GM19372 (cell line): Measurements from ENCODE around the gene PDP2.
"Not testable (repeated sequence)": the region's sequence is repeated elsewhere in the genome, so short reads cannot be mapped to it uniquely, and the experiment has no call there.

Source experiments
- ATAC-seq: cut with Tn5 transposase; IDR thresholded peaks from one replicate; pipeline ENCODE4 v1.9.1; 2021; ENCODE audit warnings: mild to moderate bottlenecking, low read depth, moderate library complexity; ENCODE audit not compliant: unreplicated experiment

Gene PDP2

GRCh38 chr16:66932076-66932475 lies 51.8 kb downstream of the PDP2 start:
- no peak for ATAC-seq

DNA sequence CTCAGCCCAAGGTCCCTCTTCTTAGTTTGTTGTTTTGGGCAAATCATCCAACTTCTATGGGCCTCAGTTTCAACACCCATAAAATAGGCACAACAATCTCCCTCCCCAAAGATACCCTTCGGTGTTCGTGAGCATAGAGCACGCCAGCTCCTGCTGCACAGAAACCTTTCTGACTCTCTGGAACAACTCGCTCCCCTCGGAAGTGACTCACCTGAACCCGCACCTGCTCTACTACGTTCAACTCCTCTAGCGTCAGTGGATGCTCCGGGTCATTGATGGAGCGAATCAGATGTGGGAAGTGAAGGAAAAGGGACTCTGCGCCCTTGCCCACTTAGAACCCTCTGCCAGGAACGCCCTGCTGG lies 53.4 kb downstream of the PDP2 start:
- ATAC-seq = no peak

GRCh38 chr16:66934138-66934838 lies 54.0 kb downstream of the PDP2 start, which contains the start of gene CIAO2B:
TSS of gene CIAO2B (minus strand) at chr16:66934402. CDS start at chr16:66934364, 38 bp downstream.
- ATAC-seq = peak; percentile 82

DNA sequence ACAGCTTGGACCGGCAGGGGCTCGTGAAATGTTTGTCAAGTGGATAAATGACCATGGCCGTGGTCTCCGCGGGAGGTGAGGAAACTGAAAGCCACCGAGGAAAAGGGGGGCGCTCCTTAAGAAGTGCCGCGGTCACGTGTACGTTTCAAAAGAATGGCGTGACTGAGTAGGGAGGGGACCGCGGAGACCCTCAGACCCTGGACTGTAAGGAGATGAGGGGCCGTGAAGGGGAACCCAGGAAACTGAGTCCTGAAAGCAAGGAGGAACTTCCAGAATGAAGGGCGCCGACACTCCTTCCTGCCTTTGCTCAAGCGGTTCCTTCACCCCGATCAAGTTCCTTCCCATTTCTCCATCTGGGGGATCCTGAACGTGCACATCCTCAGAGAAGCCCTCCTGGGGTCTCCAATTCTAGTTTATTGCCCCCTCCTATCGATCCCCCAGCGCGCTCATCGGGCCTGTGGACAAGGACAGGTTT lies 54.6 kb downstream of the PDP2 start:
- not testable (repeated sequence) for ATAC-seq

GRCh38 chr16:66935314-66936011 lies 55.1 kb downstream of the PDP2 start, which contains the start of gene CES2:
TSS of gene CES2 (plus strand) at chr16:66935516. CDS start at chr16:66935636, 120 bp downstream.
- no peak for ATAC-seq

GRCh38 chr16:66936462-66936861 lies 56.1 kb downstream of the PDP2 start:
- no peak for ATAC-seq

GRCh38 chr16:66936889-66937554 lies 56.7 kb downstream of the PDP2 start:
- ATAC-seq = no peak

- ATAC-seq = no peak
Measured at GRCh38 chr16:66937725-66938337, 57.5 kb downstream of the PDP2 start.

DNA sequence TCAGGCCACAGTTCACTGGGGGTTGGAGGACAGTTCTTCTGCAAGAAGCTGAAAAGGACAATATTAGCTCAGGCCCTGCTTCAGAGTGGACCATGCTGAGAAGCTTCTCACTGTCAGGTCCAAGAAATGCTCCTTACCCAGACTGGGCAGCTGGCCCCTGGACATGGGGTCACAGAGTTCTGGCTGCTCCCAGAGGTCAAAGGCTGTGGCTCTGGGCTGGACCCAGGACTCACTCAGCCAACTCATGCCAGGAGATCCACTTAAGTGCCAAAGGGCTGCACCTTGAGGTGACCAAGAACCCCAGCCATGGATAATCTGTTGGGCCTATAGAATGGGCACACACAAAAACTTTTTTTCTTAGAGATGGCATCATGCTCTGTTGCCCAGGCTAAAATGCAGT lies 59.1 kb downstream of the PDP2 start:
- ATAC-seq = no peak

DNA sequence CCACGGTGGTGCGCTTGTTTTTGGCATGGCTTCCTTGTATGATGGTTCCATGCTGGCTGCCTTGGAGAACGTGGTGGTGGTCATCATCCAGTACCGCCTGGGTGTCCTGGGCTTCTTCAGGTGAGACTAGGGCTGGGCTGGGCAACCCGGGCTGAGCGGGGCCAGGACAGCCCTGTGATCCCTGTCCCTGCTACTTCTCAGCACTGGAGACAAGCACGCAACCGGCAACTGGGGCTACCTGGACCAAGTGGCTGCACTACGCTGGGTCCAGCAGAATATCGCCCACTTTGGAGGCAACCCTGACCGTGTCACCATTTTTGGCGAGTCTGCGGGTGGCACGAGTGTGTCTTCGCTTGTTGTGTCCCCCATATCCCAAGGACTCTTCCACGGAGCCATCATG lies 59.9 kb downstream of the PDP2 start:
- no peak for ATAC-seq
